ENCODE data around the gene RFNG. TPM values are rescaled to one million over a fixed set of nuclear protein-coding genes. Genes with fewer than 3 reads are reported as not detected.

Gene RFNG
- total RNA-seq, 1 experiment from 2014 or later = 46.7 TPM

GRCh38 chr17:82098169-82098938, 46.7 kb upstream of the RFNG start, which contains the start of gene FASN:
FASN (minus strand) TSS chr17:82098236; CDS start chr17:82096445, 1,791 bp downstream.
- Histone ChIP-seq H3K4me3 (ENCODE audit: low read length) (peak within 1 kb of the TSS; percentile 91), H4K20me1 (ENCODE audit: low read length) (peaks cover 29% of the 10 kb centered on the region), H3K9ac (ENCODE audit: low read length) (peak within 1 kb of the TSS; percentile 99), H3K4me2 (ENCODE audit: low read length) (peak within 1 kb of the TSS; percentile 97), H2AFZ (ENCODE audit: low read length) (peak within 1 kb of the TSS; percentile 78), H3K9me3 (ENCODE audit: low read length) (no peaks in the 10 kb centered on the region), H3K27me3 (ENCODE audit: low read length) (no peaks in the 10 kb centered on the region), H3F3A (ENCODE audit: low read length, unreplicated experiment) (no peaks in the 10 kb centered on the region), H3K4me1 (ENCODE audit: insufficient read depth, low read length) (peaks cover 30% of the 10 kb centered on the region), H3K27ac (ENCODE audit: low read length) (peak within 1 kb of the TSS; percentile 85), H3K79me2 (ENCODE audit: low read length) (peaks cover 47% of the 10 kb centered on the region), H3K9me2 (replicated peaks; ENCODE audit: low read length) (no peaks in the 10 kb centered on the region), H3K36me3 (ENCODE audit: low read depth, low read length) (peaks cover 23% of the 10 kb centered on the region)
- TF ChIP-seq CTCF (conservative IDR thresholded peaks at IDR 0.05; ENCODE audit: low read depth, low read length) (peak; percentile 33; the same call in 1 of the 2 replicates), EZH2 (IDR thresholded peaks at IDR 0.05; ENCODE audit: low read length, unreplicated experiment) (no peak)
- ATAC-seq = peak; percentile 79
- no TSS peak for BruUV-seq (replicated peaks)
- POLR2A ChIA-PET (ENCODE audit: unreplicated experiment) = interaction anchor here (0.6 to 1.8 kb wide), 2 partner anchors 61 to 357 kb away, joined by 3 to 4 read pairs; partner anchors contain the start of gene DCXR
- DNase-seq = peak; percentile 97
- intact Hi-C loops (cut with micrococcal nuclease) = loop anchor here (5.0 kb wide), 1 partner anchor 61 kb away; the partner anchor contains the start of gene DCXR
- CTCF ChIA-PET = interaction anchor here (0.6 kb wide), 1 partner anchor 96 kb away, joined by 4 read pairs; no protein-coding TSS in a partner anchor

GRCh38 chr17:82097919-82098168, 46.2 kb upstream of the RFNG start:
- peak overlapping the region; percentile 91 for H3K4me3 ChIP-seq (ENCODE audit: low read length)
- H3K9me2 ChIP-seq (replicated peaks; ENCODE audit: low read length) = no peaks in the 10 kb centered on the region
- H3F3A ChIP-seq (ENCODE audit: low read length, unreplicated experiment) = no peaks in the 10 kb centered on the region
- H3K4me2 ChIP-seq (ENCODE audit: low read length) = peak overlapping the region; percentile 97
- no peak overlapping the region for H2AFZ ChIP-seq (ENCODE audit: low read length)
- peaks cover 47% of the 10 kb centered on the region for H3K79me2 ChIP-seq (ENCODE audit: low read length)
- intact Hi-C loops (cut with micrococcal nuclease) = loop anchor here (5.0 kb wide), 1 partner anchor 61 kb away; the partner anchor contains the start of gene DCXR
- TF ChIP-seq CTCF (conservative IDR thresholded peaks at IDR 0.05; ENCODE audit: low read depth, low read length) = no peak
- TF ChIP-seq EZH2phosphoT487 (IDR thresholded peaks at IDR 0.05; ENCODE audit: borderline replicate concordance, low read length) = no peak
- TF ChIP-seq EZH2 (IDR thresholded peaks at IDR 0.05; ENCODE audit: low read length, unreplicated experiment) = no peak
- peaks cover 30% of the 10 kb centered on the region for H3K4me1 ChIP-seq (ENCODE audit: insufficient read depth, low read length)
- ATAC-seq (no peak), DNase-seq (no peak)
- H3K27ac ChIP-seq (ENCODE audit: low read length) = peak overlapping the region; percentile 54
- BruUV-seq (replicated peaks) = no TSS peak
- H3K9ac ChIP-seq (ENCODE audit: low read length) = peak overlapping the region; percentile 99
- no peaks in the 10 kb centered on the region for H3K27me3 ChIP-seq (ENCODE audit: low read length)
- H3K36me3 ChIP-seq (ENCODE audit: low read depth, low read length) = peaks cover 28% of the 10 kb centered on the region
- ChIA-PET POLR2A (ENCODE audit: unreplicated experiment) (interaction anchor here (1.8 kb wide), 1 partner anchor 60 kb away, joined by 4 read pairs; the partner anchor contains the start of gene DCXR), CTCF (interaction anchor here (0.6 kb wide), 1 partner anchor 97 kb away, joined by 4 read pairs; no protein-coding TSS in a partner anchor)
- H3K9me3 ChIP-seq (ENCODE audit: low read length) = no peaks in the 10 kb centered on the region
- H4K20me1 ChIP-seq (ENCODE audit: low read length) = peaks cover 29% of the 10 kb centered on the region
